GM12878 (cell line): ENCODE data around the gene ZNF710. TPM values are rescaled to one million over a fixed set of nuclear protein-coding genes. Genes with fewer than 3 reads are reported as not detected.

Experiments used
- ATAC-seq: fragments of 200-7000 bp; cut with Tn5 transposase; 3 replicates; pipeline ENCODE4 v1.9.1; 2020; ENCODE audit warnings: mild to moderate bottlenecking, moderate library complexity
- BruUV-seq: library from RNA; stranded (reverse); fragments of 400-500 nt; replicated peaks from 2 replicates; lab custom pipeline; 2021; lab: Mats Ljungman, UMichigan
- CTCF ChIA-PET: fragments of 300-600 bp; sonication (Branson Sonifier 250); formaldehyde crosslinking; extraction: SDS; loops from one replicate; lab custom pipeline; 2021; ENCODE audit warnings: inconsistent platforms; lab: Yijun Ruan, JAX
- POLR2A ChIA-PET: fragments of 350-600 bp; formaldehyde crosslinking; extraction: SDS; loops from one replicate; lab custom pipeline; 2021; ENCODE audit warnings: inconsistent platforms; lab: Charles Lee
- RAD21 ChIA-PET: fragments of 300-600 bp; sonication (Branson Sonifier 250); formaldehyde crosslinking; loops from one replicate; lab custom pipeline; 2023; ENCODE audit warnings: antibody characterized with exemption; ENCODE audit not compliant: unreplicated experiment; lab: Charles Lee
- SMC1A ChIA-PET: fragments of 300-600 bp; sonication (Branson Sonifier 250); formaldehyde crosslinking; loops from one replicate; lab custom pipeline; 2023; ENCODE audit not compliant: unreplicated experiment, uncharacterized antibody; lab: Charles Lee
- DNase-seq: peaks from one replicate; pipeline ENCODE4 v3.0.0-alpha.2; 2011; ENCODE audit warnings: low read depth, low spot score
- FAIRE-seq: peaks from 3 replicates; lab custom pipeline; 2011; peaks lifted over from hg19 to GRCh38; lab: Jason Lieb, UNC
- H2AFZ ChIP-seq: 2 replicates; pipeline ENCODE4 v1.6.0; 2011; ENCODE audit warnings: low read depth, low read length, control low read depth; ENCODE audit not compliant: control insufficient read depth
- H3K27ac ChIP-seq: 2 replicates; pipeline ENCODE4 v1.5.1; 2011; ENCODE audit warnings: control low read depth; ENCODE audit not compliant: control insufficient read depth, insufficient read depth
- H3K27me3 ChIP-seq, 2 experiments: replicated peaks in 1 of 2; 2 replicates each; pipeline versions ENCODE4 v1.6.0 to v1.6.1; 2011; ENCODE audit warnings: low read length in 1 of 2; ENCODE audit not compliant: control insufficient read depth in 2 of 2, insufficient read depth in 2 of 2
- H3K36me3 ChIP-seq, 2 experiments: 2 replicates each; pipeline ENCODE4 v1.5.1; 2011; ENCODE audit warnings: low read length in 1 of 2; ENCODE audit not compliant: control insufficient read depth in 2 of 2, insufficient read depth in 2 of 2
- H3K4me1 ChIP-seq: 2 replicates; pipeline ENCODE4 v1.6.1; 2011; ENCODE audit warnings: mild to moderate bottlenecking, low read length, moderate library complexity, mixed read lengths; ENCODE audit not compliant: control insufficient read depth, insufficient read depth
- H3K4me2 ChIP-seq: 2 replicates; pipeline ENCODE4 v1.6.0; 2011; ENCODE audit warnings: control low read depth; ENCODE audit not compliant: control insufficient read depth, insufficient read depth
- H3K4me3 ChIP-seq: fragments of 200-600 bp; sonication (generic); 2 replicates; pipeline ENCODE4 v1.5.1; 2016
- H3K79me2 ChIP-seq: 2 replicates; pipeline ENCODE4 v1.6.0; 2011; ENCODE audit warnings: low read length; ENCODE audit not compliant: control insufficient read depth, insufficient read depth
- H3K9ac ChIP-seq: 2 replicates; pipeline ENCODE4 v1.8.0; 2011; ENCODE audit warnings: low read length, control low read depth, mixed read lengths; ENCODE audit not compliant: control insufficient read depth, insufficient read depth
- H3K9me3 ChIP-seq: replicated peaks from 3 replicates; pipeline ENCODE4 v1.5.1; 2011; ENCODE audit warnings: mild to moderate bottlenecking, low read length; ENCODE audit not compliant: control insufficient read depth, insufficient read depth
- H4K20me1 ChIP-seq: 2 replicates; pipeline ENCODE4 v1.6.0; 2011; ENCODE audit not compliant: control insufficient read depth, insufficient read depth
- BACH1 ChIP-seq: fragments of 450-650 bp; IDR thresholded peaks from 2 replicates; pipeline ENCODE4 v1.6.1; 2017; ENCODE audit warnings: mild to moderate bottlenecking, borderline replicate concordance
- CHD4 ChIP-seq: fragments of 200-600 bp; sonication (generic); IDR thresholded peaks from 2 replicates; pipeline ENCODE4 v1.6.1; 2016; ENCODE audit warnings: mild to moderate bottlenecking
- DPF2 ChIP-seq: fragments of 450-650 bp; IDR thresholded peaks from 2 replicates; pipeline ENCODE4 v1.6.1; 2017; ENCODE audit warnings: mild to moderate bottlenecking
- EZH2 ChIP-seq: IDR thresholded peaks from 2 replicates; pipeline ENCODE4 v1.6.1; 2012; ENCODE audit warnings: low read depth, mild to moderate bottlenecking, control low read depth, inconsistent platforms, low read length, borderline replicate concordance; ENCODE audit not compliant: control insufficient read depth
- HDAC6 ChIP-seq: fragments of 200-600 bp; sonication (generic); IDR thresholded peaks from one replicate; pipeline ENCODE4 v1.8.0; 2017; ENCODE audit warnings: antibody characterized with exemption; ENCODE audit not compliant: unreplicated experiment
- JUND ChIP-seq: IDR thresholded peaks from 2 replicates; pipeline ENCODE4 v1.6.1; 2012; ENCODE audit warnings: low read depth, mild to moderate bottlenecking, low read length, improper control_type of control experiment, moderate library complexity
- KAT2A ChIP-seq: conservative IDR thresholded peaks from 2 replicates; pipeline ENCODE4 v1.6.1; 2011; ENCODE audit warnings: low read depth, low read length; ENCODE audit not compliant: control insufficient read depth
- KDM1A ChIP-seq: fragments of 200-600 bp; sonication (generic); IDR thresholded peaks from 2 replicates; pipeline ENCODE4 v1.6.1; 2016; ENCODE audit warnings: borderline replicate concordance
- MEF2A ChIP-seq: IDR thresholded peaks from 2 replicates; pipeline ENCODE4 v1.6.1; 2011; ENCODE audit warnings: low read depth, mild to moderate bottlenecking, low read length, moderate library complexity; ENCODE audit not compliant: insufficient read depth
- MEF2B ChIP-seq: fragments of 450-650 bp; IDR thresholded peaks from 2 replicates; pipeline ENCODE4 v1.6.1; 2018; ENCODE audit warnings: mild to moderate bottlenecking, moderate library complexity; ENCODE audit not compliant: partially characterized antibody, poor library complexity, severe bottlenecking
- NFIC ChIP-seq: IDR thresholded peaks from 2 replicates; pipeline ENCODE4 v1.6.1; 2012; ENCODE audit warnings: low read depth, mild to moderate bottlenecking, inconsistent platforms, low read length, moderate library complexity
- POLR2AphosphoS5 ChIP-seq: IDR thresholded peaks from 2 replicates; pipeline ENCODE4 v1.6.1; 2011; ENCODE audit warnings: mild to moderate bottlenecking, low read length, inconsistent platforms
- POU2F2 ChIP-seq: IDR thresholded peaks from 3 replicates; pipeline ENCODE4 v1.6.1; 2011; ENCODE audit warnings: low read depth, mild to moderate bottlenecking, low read length, borderline replicate concordance
- RUNX3 ChIP-seq: IDR thresholded peaks from 2 replicates; pipeline ENCODE4 v1.6.1; 2012; ENCODE audit warnings: low read length, inconsistent platforms
- SIX5 ChIP-seq: IDR thresholded peaks from 2 replicates; pipeline ENCODE4 v1.6.1; 2011; ENCODE audit warnings: mild to moderate bottlenecking, low read depth, low read length, moderate library complexity; ENCODE audit not compliant: severe bottlenecking
- SRF ChIP-seq, 2 experiments: IDR thresholded peaks; 2 replicates each; pipeline ENCODE4 v1.6.1; 2011; ENCODE audit warnings: low read depth in 2 of 2, low read length in 2 of 2, mild to moderate bottlenecking in 1 of 2, moderate library complexity in 1 of 2
- STAT3 ChIP-seq: IDR thresholded peaks from 2 replicates; pipeline ENCODE4 v1.6.1; 2011; ENCODE audit warnings: low read depth, low read length, improper control_type of control experiment
- SUZ12 ChIP-seq: fragments of 200-600 bp; sonication (generic); IDR thresholded peaks from one replicate; pipeline ENCODE4 v1.6.1; 2018; ENCODE audit warnings: antibody characterized with exemption, mild to moderate bottlenecking; ENCODE audit not compliant: unreplicated experiment
- TARDBP ChIP-seq: IDR thresholded peaks from 2 replicates; pipeline ENCODE4 v1.6.1; 2016; ENCODE audit warnings: borderline replicate concordance
- TCF7 ChIP-seq: IDR thresholded peaks from 2 replicates; pipeline ENCODE4 v1.6.1; 2014; ENCODE audit warnings: antibody characterized with exemption, borderline replicate concordance
- YBX1 ChIP-seq: fragments of 450-650 bp; IDR thresholded peaks from 2 replicates; pipeline ENCODE4 v1.6.1; 2016; ENCODE audit warnings: antibody characterized with exemption
- WGBS: methylation state at CpG from one replicate; pipeline ENCODE4 v1.1.6; 2016; ENCODE audit warnings: low lambda C conversion rate; ENCODE audit not compliant: insufficient replicate concordance, insufficient coverage; ENCODE audit errors: missing lambda C conversion rate; 5-methylcytosine and 5-hydroxymethylcytosine counted together
- in situ Hi-C: fragments of 300-500 bp; cut with MboI; formaldehyde crosslinking; loops from 9 replicates; pipeline ENCODE4 v1.14.3; 2018; ENCODE audit warnings: mixed read lengths
- intact Hi-C: fragments of 100-400 bp; cut with micrococcal nuclease; formaldehyde crosslinking; loops from one replicate; pipeline ENCODE4 v1.14.2; 2022; ENCODE audit not compliant: unreplicated experiment
- polyA plus RNA-seq, 11 experiments: library from polyadenylated mRNA; depleted of rRNA in 4 of 11; unstranded in 6 of 11; stranded (reverse) in 5 of 11; fragments of >200 nt; fragmentation: Nextera tagmentation in 4 of 11; fragmentation: Illumina TruSeq in 1 of 11; extraction: Ambion mirVana in 4 of 11; extraction: Trizol in 1 of 11; gene quantifications; 1 replicate in 1 of 11; 2 replicates in 10 of 11; pipeline versions ENCODE4 v1.2.1 to v1.2.3, GENCODE V29; 2011 to 2016; ENCODE audit warnings: inconsistent platforms in 2 of 11, missing spikeins in 2 of 11, low read depth in 1 of 11
- total RNA-seq, 4 experiments: library from RNA; depleted of rRNA in 3 of 4; stranded (reverse); fragments of >200 nt in 3 of 4; fragmentation: Illumina TruSeq in 1 of 4; extraction: Trizol in 1 of 4; gene quantifications; 2 replicates each; pipeline versions ENCODE4 v1.2.1 to v1.2.3, GENCODE V29; 2013 to 2021
- TF ChIP-seq, protein P1 (sequence below): IDR thresholded peaks from 2 replicates; pipeline ENCODE4 v1.6.1; 2012; ENCODE audit warnings: low read depth, low read length, improper control_type of control experiment
- TF ChIP-seq, protein P2 (sequence below): IDR thresholded peaks from 2 replicates; pipeline ENCODE4 v1.6.1; 2012; ENCODE audit warnings: low read depth, low read length, improper control_type of control experiment
- TF ChIP-seq, protein P3 (sequence below): IDR thresholded peaks from 2 replicates; pipeline ENCODE4 v1.6.1; 2011; ENCODE audit warnings: low read depth, low read length, improper control_type of control experiment, borderline replicate concordance

Gene ZNF710
- total and polyA plus RNA-seq, 10 of the 15 experiments (the other 5 are each of a cell fraction or from before 2014, with no cell fraction given) = 1.4 to 43.5 (median 9.8) TPM

DNA sequence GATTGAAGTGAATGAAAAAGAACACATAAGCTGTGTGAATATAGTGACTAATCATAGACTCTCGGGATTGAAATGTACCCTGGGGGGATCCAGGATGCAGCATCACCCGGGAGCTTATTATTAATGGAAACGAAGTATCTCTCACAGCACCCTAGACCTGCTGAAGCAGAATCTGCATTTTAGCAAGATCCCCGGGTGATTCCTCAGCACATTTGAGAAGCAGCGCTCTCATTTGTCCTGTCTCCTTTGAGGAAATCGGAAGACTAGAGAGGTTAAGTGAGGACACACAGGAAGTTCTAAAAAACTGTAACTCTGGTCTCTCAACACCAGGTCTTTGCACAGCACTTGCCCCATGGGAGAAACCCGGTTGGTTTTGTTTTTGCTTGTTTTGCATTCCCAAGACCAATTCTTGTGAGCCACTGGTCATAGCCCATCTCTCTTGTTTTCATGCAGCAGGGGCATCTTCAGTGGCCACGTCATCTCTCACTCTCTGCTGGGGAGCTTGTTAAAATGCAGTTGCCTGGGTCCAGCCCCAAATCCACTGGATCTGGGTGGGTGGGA lies 30.2 kb downstream of the ZNF710 start:
- peaks cover 51% of the 10 kb centered on the region for H3K79me2 ChIP-seq
- TF ChIP-seq YBX1 (no peak), POLR2AphosphoS5 (peak; percentile 71), DPF2 (no peak), TARDBP (no peak), KDM1A (no peak), CHD4 (no peak), HDAC6 (no peak), SIX5 (no peak), RUNX3 (peak; percentile 53), MEF2B (peak; percentile 94), SUZ12 (no peak), MEF2A (no peak), KAT2A (no peak), EZH2 (no peak), TCF7 (no peak), BACH1 (no peak), NFIC (peak; percentile 59), POU2F2 (peak; percentile 70; the same call in 2 of the 3 replicates), SRF (IDR thresholded peaks at IDR 0.05; ENCODE audit: low read depth in 2 of 2, low read length in 2 of 2) (no peak), JUND (no peak), STAT3 (0 out of 2 replicates have a peak, but pooled peaks have one; percentile 13)
- TF ChIP-seq, protein P1, sequence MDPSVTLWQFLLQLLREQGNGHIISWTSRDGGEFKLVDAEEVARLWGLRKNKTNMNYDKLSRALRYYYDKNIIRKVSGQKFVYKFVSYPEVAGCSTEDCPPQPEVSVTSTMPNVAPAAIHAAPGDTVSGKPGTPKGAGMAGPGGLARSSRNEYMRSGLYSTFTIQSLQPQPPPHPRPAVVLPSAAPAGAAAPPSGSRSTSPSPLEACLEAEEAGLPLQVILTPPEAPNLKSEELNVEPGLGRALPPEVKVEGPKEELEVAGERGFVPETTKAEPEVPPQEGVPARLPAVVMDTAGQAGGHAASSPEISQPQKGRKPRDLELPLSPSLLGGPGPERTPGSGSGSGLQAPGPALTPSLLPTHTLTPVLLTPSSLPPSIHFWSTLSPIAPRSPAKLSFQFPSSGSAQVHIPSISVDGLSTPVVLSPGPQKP = no peak
- TF ChIP-seq, protein P2, sequence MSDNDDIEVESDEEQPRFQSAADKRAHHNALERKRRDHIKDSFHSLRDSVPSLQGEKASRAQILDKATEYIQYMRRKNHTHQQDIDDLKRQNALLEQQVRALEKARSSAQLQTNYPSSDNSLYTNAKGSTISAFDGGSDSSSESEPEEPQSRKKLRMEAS = no peak
- TF ChIP-seq, protein P3, sequence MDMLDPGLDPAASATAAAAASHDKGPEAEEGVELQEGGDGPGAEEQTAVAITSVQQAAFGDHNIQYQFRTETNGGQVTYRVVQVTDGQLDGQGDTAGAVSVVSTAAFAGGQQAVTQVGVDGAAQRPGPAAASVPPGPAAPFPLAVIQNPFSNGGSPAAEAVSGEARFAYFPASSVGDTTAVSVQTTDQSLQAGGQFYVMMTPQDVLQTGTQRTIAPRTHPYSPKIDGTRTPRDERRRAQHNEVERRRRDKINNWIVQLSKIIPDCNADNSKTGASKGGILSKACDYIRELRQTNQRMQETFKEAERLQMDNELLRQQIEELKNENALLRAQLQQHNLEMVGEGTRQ = no peak

More for the DNA sequence above, 30.2 kb downstream of the ZNF710 start:
- ChIA-PET CTCF (interaction anchor here (0.7 to 3.4 kb wide), 8 partner anchors 8 to 44 kb away, joined by 3 to 15 read pairs (median 4); no protein-coding TSS in a partner anchor), SMC1A (interaction anchor here (0.6 to 12.0 kb wide), 15 partner anchors 10 to 1422 kb away, joined by 3 to 224 read pairs (median 4); partner anchors contain the start of gene ZNF710), RAD21 (interaction anchor here (0.6 to 4.9 kb wide), 17 partner anchors 8 to 260 kb away, joined by 3 to 39 read pairs (median 4); no protein-coding TSS in a partner anchor), POLR2A (interaction anchor here (0.6 to 7.5 kb wide), 9 partner anchors 9 to 133 kb away, joined by 3 to 56 read pairs (median 5); no protein-coding TSS in a partner anchor)
- Histone ChIP-seq H3K4me3 (peak overlapping the region; percentile 12; the same call in 1 of the 2 replicates), H4K20me1 (no peaks in the 10 kb centered on the region), H3K27ac (peak overlapping the region; percentile 75), H3K9me3 (no peaks in the 10 kb centered on the region; the same call in 1 of the 3 replicates), H3K9ac (peak overlapping the region; percentile 33; the same call in 1 of the 2 replicates), H2AFZ (peak overlapping the region; percentile 51; the same call in 1 of the 2 replicates), H3K36me3 (no peaks in the 10 kb centered on the region; a peak in 2 of 4 replicates), H3K27me3 (no peaks in the 10 kb centered on the region), H3K4me1 (peaks cover 41% of the 10 kb centered on the region), H3K4me2 (peak overlapping the region; percentile 78)
- 0% methylated on average over 8 of the region's 8 CpGs for WGBS
- FAIRE-seq = peak; percentile 93
- in situ Hi-C loops (no loop called here), intact Hi-C loops (loop anchor here (5.0 kb wide), 1 partner anchor 41 kb away; no protein-coding TSS in a partner anchor)
- BruUV-seq = no TSS peak
- ATAC-seq = peak; percentile 92
- DNase-seq = peak; percentile 95
